Caco-2 (cell line): ENCODE data around the gene SERPINE1. TPM values are rescaled to one million over a fixed set of nuclear protein-coding genes. Genes with fewer than 3 reads are reported as not detected.

Experiments
- BruUV-seq: library from RNA; stranded (reverse); fragments of 400-500 nt; replicated peaks from 2 replicates; lab custom pipeline; 2021; lab: Mats Ljungman, UMichigan
- CTCF ChIA-PET: fragments of 300-600 bp; sonication (Branson Sonifier 250); formaldehyde crosslinking; loops from one replicate; lab custom pipeline; 2022; ENCODE audit warnings: antibody characterized with exemption; lab: Charles Lee
- POLR2A ChIA-PET: fragments of 300-600 bp; sonication (Branson Sonifier 250); formaldehyde crosslinking; loops from one replicate; lab custom pipeline; 2022; ENCODE audit warnings: antibody characterized with exemption; lab: Charles Lee
- DNase-seq, 2 experiments: peaks; one replicate each; pipeline versions ENCODE4 v3.0.0 to v3.0.0-alpha.2; 2020 to 2022
- H3K27me3 ChIP-seq: replicated peaks from 2 replicates; pipeline ENCODE4 v1.6.0; 2011; ENCODE audit warnings: low read length; ENCODE audit not compliant: control insufficient read depth, insufficient read depth
- H3K36me3 ChIP-seq: 2 replicates; pipeline ENCODE4 v1.5.1; 2011; ENCODE audit warnings: low read length; ENCODE audit not compliant: control insufficient read depth, insufficient read depth
- H3K4me1 ChIP-seq: fragments of 250-450 bp; sonication (Bioruptor Pico); 2 replicates; pipeline ENCODE4 v1.5.1; 2020; ENCODE audit warnings: mild to moderate bottlenecking
- H3K4me3 ChIP-seq: 2 replicates; pipeline ENCODE4 v1.5.1; 2011; ENCODE audit warnings: low read depth, mild to moderate bottlenecking, control low read depth, low read length
- H3K9me3 ChIP-seq: fragments of 250-450 bp; sonication (Bioruptor Pico); 2 replicates; pipeline ENCODE4 v1.5.1; 2020; ENCODE audit warnings: mild to moderate bottlenecking, moderate library complexity
- H3K27ac Mint-ChIP-seq: one replicate; pipeline ENCODE4 v1.8.0; 2022; ENCODE audit warnings: mixed read lengths; ENCODE audit not compliant: unreplicated experiment
- H3K27me3 Mint-ChIP-seq: one replicate; pipeline ENCODE4 v1.8.0; 2022; ENCODE audit warnings: mixed read lengths; ENCODE audit not compliant: insufficient read depth, unreplicated experiment
- H3K36me3 Mint-ChIP-seq: one replicate; pipeline ENCODE4 v1.8.0; 2022; ENCODE audit warnings: mild to moderate bottlenecking, mixed read lengths; ENCODE audit not compliant: insufficient read depth, unreplicated experiment
- H3K4me1 Mint-ChIP-seq: one replicate; pipeline ENCODE4 v1.8.0; 2022; ENCODE audit warnings: low read depth, mixed read lengths; ENCODE audit not compliant: unreplicated experiment
- H3K4me3 Mint-ChIP-seq: one replicate; pipeline ENCODE4 v1.8.0; 2022; ENCODE audit warnings: mild to moderate bottlenecking, moderate library complexity, mixed read lengths; ENCODE audit not compliant: unreplicated experiment
- H3K9me3 Mint-ChIP-seq: one replicate; pipeline ENCODE4 v1.8.0; 2022; ENCODE audit warnings: mixed read lengths; ENCODE audit not compliant: unreplicated experiment
- intact Hi-C: fragments of 100-400 bp; cut with micrococcal nuclease; formaldehyde crosslinking; loops from one replicate; pipeline ENCODE4 v1.10.0; 2022; ENCODE audit not compliant: unreplicated experiment
- total RNA-seq: library from RNA; stranded (reverse); gene quantifications from 2 replicates; pipeline ENCODE4 v1.2.3, GENCODE V29; 2022
- TF ChIP-seq, protein P1 (sequence below), 2 experiments: fragments of 200-600 bp in 1 of 2; IDR thresholded peaks; 1 replicate in 1 of 2; 2 replicates in 1 of 2; pipeline versions ENCODE4 v1.5.1 to v1.8.0; 2011 to 2022; ENCODE audit warnings: antibody characterized with exemption in 1 of 2, control low read depth in 1 of 2, inconsistent platforms in 1 of 2, low read depth in 1 of 2, low read length in 1 of 2, mild to moderate bottlenecking in 1 of 2, moderate library complexity in 1 of 2; ENCODE audit not compliant: insufficient read depth in 1 of 2, severe bottlenecking in 1 of 2, unreplicated experiment in 1 of 2

SERPINE1 gene
- total RNA-seq, 1 experiment from 2014 or later, result 0.25 TPM

GRCh38 chr7:101096331-101096956, 30.5 kb upstream of the SERPINE1 start:
- POLR2A ChIA-PET, result no interaction called here
- H3K9me3 Mint-ChIP-seq, result no peaks in the 10 kb centered on the region
- DNase-seq, result no peak
- intact Hi-C loops, result no loop called here
- no peaks in the 10 kb centered on the region for H3K27me3 Mint-ChIP-seq
- H3K27ac Mint-ChIP-seq, result no peak overlapping the region
- TF ChIP-seq, protein P1, sequence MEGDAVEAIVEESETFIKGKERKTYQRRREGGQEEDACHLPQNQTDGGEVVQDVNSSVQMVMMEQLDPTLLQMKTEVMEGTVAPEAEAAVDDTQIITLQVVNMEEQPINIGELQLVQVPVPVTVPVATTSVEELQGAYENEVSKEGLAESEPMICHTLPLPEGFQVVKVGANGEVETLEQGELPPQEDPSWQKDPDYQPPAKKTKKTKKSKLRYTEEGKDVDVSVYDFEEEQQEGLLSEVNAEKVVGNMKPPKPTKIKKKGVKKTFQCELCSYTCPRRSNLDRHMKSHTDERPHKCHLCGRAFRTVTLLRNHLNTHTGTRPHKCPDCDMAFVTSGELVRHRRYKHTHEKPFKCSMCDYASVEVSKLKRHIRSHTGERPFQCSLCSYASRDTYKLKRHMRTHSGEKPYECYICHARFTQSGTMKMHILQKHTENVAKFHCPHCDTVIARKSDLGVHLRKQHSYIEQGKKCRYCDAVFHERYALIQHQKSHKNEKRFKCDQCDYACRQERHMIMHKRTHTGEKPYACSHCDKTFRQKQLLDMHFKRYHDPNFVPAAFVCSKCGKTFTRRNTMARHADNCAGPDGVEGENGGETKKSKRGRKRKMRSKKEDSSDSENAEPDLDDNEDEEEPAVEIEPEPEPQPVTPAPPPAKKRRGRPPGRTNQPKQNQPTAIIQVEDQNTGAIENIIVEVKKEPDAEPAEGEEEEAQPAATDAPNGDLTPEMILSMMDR (IDR thresholded peaks at IDR 0.05; ENCODE audit: insufficient read depth in 1 of 2, low read depth in 1 of 2, low read length in 1 of 2, severe bottlenecking in 1 of 2, unreplicated experiment in 1 of 2), result no peak
- H3K9me3 ChIP-seq, result no peaks in the 10 kb centered on the region
- H3K4me3 ChIP-seq, result no peak overlapping the region
- H3K4me1 Mint-ChIP-seq, result peaks cover 16% of the 10 kb centered on the region
- H3K27me3 ChIP-seq, result no peaks in the 10 kb centered on the region
- CTCF ChIA-PET, result no interaction called here
- H3K4me1 ChIP-seq, result peaks cover 19% of the 10 kb centered on the region
- no peak overlapping the region for H3K4me3 Mint-ChIP-seq
- no peaks in the 10 kb centered on the region for H3K36me3 ChIP-seq
- peaks cover 8% of the 10 kb centered on the region for H3K36me3 Mint-ChIP-seq
- no TSS peak for BruUV-seq

DNA sequence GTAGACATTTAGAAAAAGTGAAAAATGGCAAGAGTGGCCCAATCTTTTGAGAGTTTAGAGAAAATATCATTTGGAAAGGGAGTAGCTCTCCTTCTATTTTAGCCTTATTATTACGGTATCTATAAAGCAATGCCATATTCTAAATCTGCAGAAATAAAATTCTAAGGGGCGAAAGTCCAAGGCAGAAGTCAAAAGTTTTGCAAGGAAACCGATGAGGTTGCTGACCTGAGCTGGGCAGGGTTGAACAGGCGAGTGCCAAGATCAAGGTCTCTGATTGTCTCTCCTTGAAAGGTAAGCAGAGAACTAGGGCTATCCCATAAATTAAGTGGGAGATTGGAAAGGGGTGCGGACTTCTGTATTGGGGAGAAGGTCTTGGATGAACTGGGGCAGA, 30.0 kb upstream of the SERPINE1 start:
- BruUV-seq, result no TSS peak
- Mint-ChIP-seq H3K4me3 (no peak overlapping the region), H3K9me3 (no peaks in the 10 kb centered on the region), H3K27ac (no peak overlapping the region), H3K4me1 (peaks cover 21% of the 10 kb centered on the region), H3K27me3 (no peaks in the 10 kb centered on the region), H3K36me3 (peaks cover 3% of the 10 kb centered on the region)
- ChIA-PET POLR2A (no interaction called here), CTCF (no interaction called here)
- no peak overlapping the region for H3K4me3 ChIP-seq
- no peaks in the 10 kb centered on the region for H3K36me3 ChIP-seq
- intact Hi-C loops, result no loop called here
- no peak for DNase-seq
- peaks cover 19% of the 10 kb centered on the region for H3K4me1 ChIP-seq
- no peaks in the 10 kb centered on the region for H3K9me3 ChIP-seq
- TF ChIP-seq, protein P1 (IDR thresholded peaks at IDR 0.05; ENCODE audit: insufficient read depth in 1 of 2, low read depth in 1 of 2, low read length in 1 of 2, severe bottlenecking in 1 of 2, unreplicated experiment in 1 of 2), result no peak
- H3K27me3 ChIP-seq, result no peaks in the 10 kb centered on the region

- TF ChIP-seq, protein P1 (IDR thresholded peaks at IDR 0.05; ENCODE audit: insufficient read depth in 1 of 2, low read depth in 1 of 2, low read length in 1 of 2, severe bottlenecking in 1 of 2, unreplicated experiment in 1 of 2), result no peak
- no peak overlapping the region for H3K4me3 Mint-ChIP-seq
- intact Hi-C loops, result no loop called here
- Histone ChIP-seq H3K36me3 (no peaks in the 10 kb centered on the region), H3K4me3 (no peak overlapping the region), H3K27me3 (no peaks in the 10 kb centered on the region), H3K4me1 (peaks cover 19% of the 10 kb centered on the region), H3K9me3 (no peaks in the 10 kb centered on the region)
- DNase-seq, result no peak
- no TSS peak for BruUV-seq
- H3K9me3 Mint-ChIP-seq, result no peaks in the 10 kb centered on the region
- no peaks in the 10 kb centered on the region for H3K36me3 Mint-ChIP-seq
- ChIA-PET CTCF (no interaction called here), POLR2A (no interaction called here)
- H3K27ac Mint-ChIP-seq, result no peak overlapping the region
- no peaks in the 10 kb centered on the region for H3K27me3 Mint-ChIP-seq
- H3K4me1 Mint-ChIP-seq, result peaks cover 22% of the 10 kb centered on the region
These were observed 29.3 kb upstream of the SERPINE1 start for GRCh38 chr7:101097561-101097960.
